Measurements from ENCODE around the gene LIPM.

GRCh38 chr10:88763441-88763840 is 39.1 kb upstream of the LIPM start:
- TF ChIP-seq EP300 (IDR thresholded peaks at IDR 0.05) (no peak), CTCF (IDR thresholded peaks at IDR 0.05) (no peak)

Data from suprapubic skin (tissue), 3 donors.